Activated CD8-positive, alpha-beta memory T cell treated with anti-CD3 and anti-CD28 coated beads for 36 hours (primary cell): ENCODE results near the gene RAP1A. TPM values are rescaled to one million over a fixed set of nuclear protein-coding genes. Genes with fewer than 3 reads are reported as not detected.
"Not testable (repeated sequence)": the region's sequence is repeated elsewhere in the genome, so short reads cannot be mapped to it uniquely, and the experiment has no call there.

Source experiments
- CTCF ChIA-PET: fragments of 350-600 bp; sonication (Branson Sonifier 250); formaldehyde crosslinking; loops from one replicate; lab custom pipeline; 2021; ENCODE audit warnings: antibody characterized with exemption; lab: Charles Lee
- POLR2A ChIA-PET: fragments of 350-600 bp; sonication (Branson Sonifier 250); formaldehyde crosslinking; loops from one replicate; lab custom pipeline; 2021; ENCODE audit warnings: antibody characterized with exemption; lab: Charles Lee
- total RNA-seq, 2 experiments: library from RNA; stranded (reverse); gene quantifications; one replicate each; pipeline ENCODE4 v1.2.3, GENCODE V29; 2021

RAP1A gene
- total RNA-seq, 2 experiments from 2014 or later: 245 to 248 TPM

DNA sequence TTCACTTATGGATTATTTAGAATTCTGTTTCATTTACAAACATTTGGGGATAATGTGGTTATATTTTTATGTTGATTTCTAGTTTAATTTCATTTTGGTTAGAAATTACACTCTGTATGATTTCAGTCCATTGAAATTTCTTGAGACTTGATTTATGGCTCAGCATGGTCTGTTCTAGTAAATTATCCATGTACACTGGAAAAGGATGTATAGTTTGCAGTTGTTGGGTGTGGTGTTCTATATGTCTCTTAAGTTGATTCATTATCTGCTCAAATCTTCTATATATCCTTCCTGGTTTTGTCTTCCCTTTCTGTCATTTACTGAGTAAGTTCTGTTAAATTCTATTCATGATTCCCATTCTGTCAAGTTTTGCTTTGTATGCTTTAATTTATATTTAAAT is 52.3 kb downstream of the RAP1A start:
- ChIA-PET POLR2A (no interaction called here), CTCF (no interaction called here)

DNA sequence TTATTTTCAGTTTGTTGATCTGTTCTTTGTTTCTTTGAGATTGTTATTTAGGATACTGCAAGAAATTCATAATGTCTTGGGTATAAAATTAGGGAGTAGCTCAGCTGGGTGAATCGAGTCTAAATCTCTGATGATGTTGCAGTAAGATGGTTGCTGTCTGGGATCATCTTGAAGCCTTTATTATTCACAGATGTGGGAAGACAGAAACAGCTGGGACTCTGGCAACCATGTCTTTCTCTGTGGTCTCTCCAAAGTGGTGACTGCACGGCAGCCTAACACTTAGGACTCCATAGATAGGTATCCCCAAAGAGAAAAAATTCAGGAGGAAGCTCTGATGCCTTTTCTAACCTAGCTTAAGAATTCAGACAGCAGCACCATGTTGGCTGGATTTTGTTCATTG is 52.7 kb downstream of the RAP1A start:
- POLR2A ChIA-PET: no interaction called here

DNA sequence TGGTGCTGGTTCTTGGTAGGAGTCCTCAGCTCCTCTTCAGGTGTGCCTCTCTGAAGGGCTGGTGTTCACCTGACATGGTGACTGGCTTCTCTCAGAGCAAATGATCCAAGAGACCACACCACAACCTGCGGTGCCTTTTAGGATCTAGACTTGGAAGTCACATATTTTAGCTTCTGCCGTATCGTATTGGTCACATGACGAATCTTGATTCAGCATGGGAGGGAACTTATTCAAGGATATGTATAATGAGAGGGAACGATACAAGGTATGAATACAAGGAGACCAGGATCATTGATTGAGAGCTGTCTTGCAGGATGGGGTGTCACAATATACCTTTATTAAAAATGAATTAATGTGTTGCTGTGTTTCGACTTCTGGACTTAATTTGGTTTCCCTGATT is 58.0 kb downstream of the RAP1A start:
- POLR2A ChIA-PET: no interaction called here
- CTCF ChIA-PET: no interaction called here

More for the DNA sequence above, 52.7 kb downstream of the RAP1A start:
- CTCF ChIA-PET: no interaction called here

DNA sequence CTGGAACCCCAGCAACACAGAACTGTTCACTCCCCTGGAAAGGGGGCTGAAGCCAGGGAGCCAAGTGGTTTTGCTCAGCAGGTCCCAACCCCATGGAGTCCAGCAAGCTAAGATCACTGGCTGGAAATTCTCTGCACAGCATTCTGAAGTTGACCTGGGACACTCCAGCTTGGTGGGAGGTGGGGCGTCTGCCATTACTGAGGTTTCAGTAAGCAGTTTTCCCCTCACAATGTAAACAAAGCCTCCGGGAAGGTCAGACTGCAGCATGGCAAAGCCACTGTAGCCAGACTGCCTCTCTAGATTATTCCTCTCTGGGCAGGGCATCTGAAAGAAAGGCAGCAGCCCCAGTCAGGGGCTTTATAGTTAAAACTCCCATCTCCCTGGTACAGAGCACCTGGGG is 60.0 kb downstream of the RAP1A start:
- POLR2A ChIA-PET: no interaction called here
- CTCF ChIA-PET: interaction anchor here (1.1 kb wide), 1 partner anchor 84 kb away, joined by 3 read pairs; no protein-coding TSS in a partner anchor

DNA sequence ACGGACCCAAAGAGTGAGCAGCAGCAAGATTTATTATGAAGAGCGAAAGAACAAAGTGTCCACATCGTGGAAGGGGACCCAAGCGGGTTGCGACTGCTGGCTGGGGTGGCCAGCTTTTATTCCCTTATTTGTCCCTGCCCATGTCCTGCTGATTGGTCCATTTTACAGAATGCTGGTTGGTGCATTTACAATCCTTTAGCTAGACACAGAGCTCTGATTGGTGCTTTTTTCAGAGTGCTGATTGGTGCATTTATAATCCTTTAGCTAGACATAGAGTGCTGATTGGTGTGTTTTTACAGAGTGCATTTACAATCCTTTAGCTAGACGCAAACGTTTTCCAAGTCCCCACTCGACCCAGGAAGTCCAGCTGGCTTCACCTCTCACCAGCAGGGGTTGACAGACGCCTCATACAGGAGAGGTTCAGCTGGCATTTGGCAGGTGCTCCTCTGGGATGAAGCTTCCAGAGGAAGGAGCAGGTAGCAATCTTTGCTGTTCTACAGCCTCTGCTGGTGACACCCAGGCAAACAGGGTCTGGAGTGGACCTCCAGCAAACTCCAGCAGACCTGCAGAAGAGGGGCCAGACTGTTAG is 60.7 kb downstream of the RAP1A start:
- POLR2A ChIA-PET: not testable (repeated sequence)
- CTCF ChIA-PET: interaction anchor here (1.0 kb wide), 1 partner anchor 20 kb away, joined by 3 read pairs; no protein-coding TSS in a partner anchor

DNA sequence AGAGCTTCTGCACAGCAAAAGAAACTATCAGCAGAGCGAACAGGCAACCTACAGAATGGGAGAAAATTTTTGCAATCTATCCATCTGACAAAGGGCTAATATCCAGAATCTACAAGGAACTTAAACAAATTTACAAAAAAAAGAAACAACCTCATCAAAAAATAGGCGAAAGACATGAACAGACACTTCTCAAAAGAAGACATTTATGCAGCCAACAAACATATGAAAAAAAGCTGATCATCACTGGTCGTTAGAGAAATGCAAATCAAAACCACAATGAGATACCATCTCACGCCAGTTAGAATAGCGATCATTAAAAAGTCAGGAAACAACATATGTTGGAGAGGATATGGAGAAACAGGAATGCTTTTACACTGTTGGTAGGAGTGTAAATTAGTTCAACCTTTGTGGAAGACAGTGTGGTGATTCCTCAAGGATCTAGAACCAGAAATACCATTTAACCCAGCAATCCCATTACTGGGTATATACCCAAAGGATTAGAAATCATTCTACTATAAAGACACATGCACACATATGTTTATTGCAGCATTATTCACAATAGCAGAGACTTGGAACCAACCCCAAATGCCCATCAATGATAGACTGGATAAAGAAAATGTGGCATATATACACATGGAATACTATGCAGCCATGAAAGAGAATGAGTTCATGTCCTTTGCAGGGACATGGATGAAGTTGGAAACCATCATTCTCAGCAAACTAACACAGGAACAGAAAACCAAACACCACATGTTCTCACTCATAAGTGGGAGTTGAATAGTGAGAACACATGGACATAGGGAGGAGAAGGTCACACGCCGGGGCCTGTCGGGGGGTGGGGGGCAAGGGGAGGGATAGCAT is 65.9 kb downstream of the RAP1A start:
- POLR2A ChIA-PET, CTCF ChIA-PET: not testable (repeated sequence)

DNA sequence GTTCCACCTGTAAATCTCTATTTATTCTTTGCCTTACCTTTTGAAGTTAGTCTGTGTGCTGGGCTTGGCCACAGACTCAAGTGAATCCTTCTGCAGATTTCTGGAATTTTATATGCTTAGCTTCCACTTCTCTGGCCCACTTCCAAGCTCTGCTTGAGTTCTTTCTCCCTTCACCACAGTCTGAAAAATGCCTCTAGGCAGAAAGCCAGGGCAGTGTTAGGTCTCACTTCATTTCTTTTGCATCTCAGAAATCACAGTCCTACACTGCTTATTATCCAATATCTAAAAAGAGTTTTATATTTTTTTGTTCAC is 70.7 kb downstream of the RAP1A start:
- ChIA-PET CTCF (no interaction called here), POLR2A (no interaction called here)

DNA sequence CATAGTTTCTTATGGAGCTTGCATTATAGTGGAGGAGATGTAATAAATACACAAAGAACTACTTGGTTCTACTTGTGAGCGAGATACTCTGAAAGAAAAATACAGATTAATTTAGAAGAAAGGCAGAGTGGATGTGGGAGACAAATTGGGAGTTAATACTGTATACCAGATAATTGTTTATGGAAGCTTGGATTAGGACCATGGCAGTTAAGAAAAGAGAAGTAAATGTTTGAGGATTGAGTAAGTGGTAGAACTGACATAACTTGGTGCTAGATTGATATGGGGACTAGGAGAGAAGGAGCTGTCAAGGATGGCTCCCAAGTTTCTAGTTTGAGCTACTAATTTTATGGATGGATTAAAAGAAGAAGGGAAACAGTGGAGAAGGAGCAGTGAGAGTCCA is 72.3 kb downstream of the RAP1A start:
- POLR2A ChIA-PET: no interaction called here
- CTCF ChIA-PET: no interaction called here

DNA sequence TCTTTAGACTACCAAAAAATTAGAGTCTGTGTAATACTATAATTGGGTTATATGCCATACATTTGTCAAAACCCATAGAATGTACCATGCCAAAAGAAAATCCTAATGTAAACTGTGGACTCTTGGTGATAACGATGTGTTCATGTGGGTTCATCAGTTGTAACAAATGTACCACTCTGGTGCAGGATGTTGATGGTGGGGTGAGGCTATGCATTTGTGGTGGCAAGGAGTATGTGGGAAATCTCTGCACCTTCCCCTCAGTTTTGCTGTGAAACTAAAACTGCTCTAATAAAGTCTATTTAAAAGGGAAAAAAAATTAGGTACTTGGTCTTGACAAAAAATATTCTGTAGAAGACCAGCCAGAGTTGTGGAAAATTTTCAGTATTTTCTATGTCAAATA is 76.2 kb downstream of the RAP1A start:
- POLR2A ChIA-PET: no interaction called here
- CTCF ChIA-PET: no interaction called here

DNA sequence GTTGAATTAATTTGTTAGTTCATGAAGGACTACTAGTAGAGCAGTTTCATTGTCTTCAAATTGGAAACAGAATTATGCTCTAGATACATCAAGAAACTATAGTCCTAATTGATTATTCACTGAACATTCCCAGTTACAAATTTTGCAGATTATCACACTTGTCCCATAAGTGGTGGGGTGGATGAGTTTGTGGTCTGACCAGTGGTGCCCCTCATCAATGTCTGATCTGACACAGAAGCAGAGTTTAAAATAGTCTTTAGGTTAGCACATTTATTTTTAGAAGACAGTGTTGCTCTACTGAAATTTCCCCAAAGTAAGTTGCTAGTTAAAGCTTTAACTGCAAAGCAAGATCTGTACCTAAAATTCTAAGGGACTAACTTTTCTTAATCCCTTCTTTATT is 76.7 kb downstream of the RAP1A start:
- POLR2A ChIA-PET: no interaction called here
- CTCF ChIA-PET: no interaction called here

DNA sequence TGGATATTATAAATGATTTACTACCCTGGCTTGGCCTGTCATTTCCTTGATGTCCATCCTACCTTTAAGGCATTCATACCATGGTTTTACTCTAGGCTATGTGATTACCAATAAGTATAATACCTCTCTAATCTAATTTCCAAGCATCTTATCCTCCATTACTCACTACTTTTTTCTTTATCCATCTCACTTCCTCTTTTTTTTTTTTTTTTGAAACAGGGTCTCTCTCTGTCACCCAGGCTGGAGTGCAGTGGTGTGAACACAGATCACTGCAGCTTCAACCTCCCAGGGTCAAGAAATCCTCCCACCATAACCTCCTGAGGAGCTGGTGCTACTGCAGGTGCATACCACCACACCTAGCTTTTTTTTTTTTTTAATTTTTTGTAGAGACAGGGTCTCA is 79.7 kb downstream of the RAP1A start:
- ChIA-PET POLR2A (no interaction called here), CTCF (interaction anchor here (1.7 kb wide), 1 partner anchor 10 kb away, joined by 5 read pairs; no protein-coding TSS in a partner anchor)

DNA sequence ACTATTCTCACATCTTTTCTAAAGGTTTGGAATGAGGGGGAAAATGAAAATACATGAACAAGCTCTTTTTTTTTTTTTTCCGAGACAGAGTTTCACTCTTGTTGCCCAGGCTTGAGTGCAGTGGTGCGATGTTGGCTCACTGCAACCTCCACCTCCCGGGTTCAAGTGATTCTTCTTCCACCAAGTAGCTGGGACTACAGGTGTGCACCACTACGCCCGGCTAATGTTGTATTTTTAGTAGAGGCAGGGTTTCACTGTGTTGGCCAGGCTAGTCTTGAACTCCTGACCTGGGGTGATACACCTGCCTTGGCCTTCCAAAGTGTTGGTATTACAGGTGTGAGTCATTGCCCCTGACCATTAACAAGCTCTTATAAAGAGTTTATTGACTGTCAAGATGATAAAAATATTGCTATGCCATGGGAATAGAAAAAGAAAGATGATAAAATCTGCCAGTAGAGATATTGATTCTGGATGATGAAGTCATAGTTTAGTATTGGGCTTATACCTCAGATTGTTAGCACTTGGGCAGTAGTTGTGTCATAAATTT is 83.0 kb downstream of the RAP1A start:
- CTCF ChIA-PET: interaction anchor here (0.6 to 1.0 kb wide), 2 partner anchors 133 to 194 kb away, joined by 3 read pairs; no protein-coding TSS in a partner anchor
- POLR2A ChIA-PET: no interaction called here

DNA sequence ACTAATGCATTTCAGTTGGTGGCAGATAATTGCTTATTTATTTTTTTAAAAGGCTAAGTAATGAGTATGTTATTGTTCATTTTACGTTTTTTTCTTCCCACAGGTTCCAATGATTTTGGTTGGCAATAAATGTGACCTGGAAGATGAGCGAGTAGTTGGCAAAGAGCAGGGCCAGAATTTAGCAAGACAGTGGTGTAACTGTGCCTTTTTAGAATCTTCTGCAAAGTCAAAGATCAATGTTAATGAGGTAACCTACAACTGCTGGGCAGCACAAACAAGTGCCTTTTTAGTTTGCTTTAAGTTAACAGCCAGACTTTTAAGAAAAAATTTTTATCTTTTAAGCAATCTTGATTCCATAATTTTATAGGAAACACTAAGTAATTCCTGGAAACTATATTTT is 84.7 kb downstream of the RAP1A start:
- POLR2A ChIA-PET: no interaction called here
- CTCF ChIA-PET: interaction anchor here (1.0 kb wide), 1 partner anchor 10 kb away, joined by 4 read pairs; no protein-coding TSS in a partner anchor

DNA sequence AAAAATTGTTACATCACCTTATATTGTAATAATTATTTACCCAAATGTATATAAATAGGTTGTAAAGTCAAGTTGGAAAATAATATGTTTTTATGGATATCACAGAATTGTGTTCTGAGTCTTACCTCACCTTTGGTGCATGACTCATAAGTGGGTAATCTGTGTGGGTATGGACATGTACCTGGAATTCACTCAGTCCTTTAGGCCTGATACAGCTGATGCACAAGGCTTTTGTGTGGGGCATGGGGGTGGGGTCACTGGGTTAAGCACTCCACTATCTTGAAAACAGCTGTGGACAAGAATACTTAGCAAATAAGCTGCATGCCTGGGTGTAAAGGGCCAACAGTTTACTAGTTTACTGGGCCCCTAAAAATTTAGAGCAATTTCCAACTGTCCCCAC is 85.2 kb downstream of the RAP1A start:
- CTCF ChIA-PET: interaction anchor here (1.0 kb wide), 1 partner anchor 9 kb away, joined by 3 read pairs; no protein-coding TSS in a partner anchor
- POLR2A ChIA-PET: no interaction called here

DNA sequence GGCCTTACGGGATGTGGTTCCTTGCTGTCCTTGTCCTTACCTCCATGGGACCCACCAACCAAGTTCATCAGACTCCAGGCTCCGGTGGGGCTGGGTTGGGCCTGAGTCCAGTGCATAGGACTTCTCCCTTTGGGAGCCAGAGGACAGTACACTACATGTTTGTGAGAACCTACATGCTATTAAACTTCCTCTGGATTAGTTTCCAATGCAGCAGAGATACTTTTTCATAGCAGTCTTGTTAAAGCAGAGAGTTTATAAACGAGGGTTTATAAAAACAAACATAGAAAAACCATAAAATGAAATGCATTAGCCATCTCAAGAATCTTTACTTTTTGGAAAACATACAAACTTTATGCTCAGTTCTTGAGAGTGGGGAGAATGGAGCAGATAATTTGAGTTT is 86.3 kb downstream of the RAP1A start:
- ChIA-PET POLR2A (no interaction called here), CTCF (interaction anchor here (1.0 kb wide), 1 partner anchor 8 kb away, joined by 3 read pairs; no protein-coding TSS in a partner anchor)

DNA sequence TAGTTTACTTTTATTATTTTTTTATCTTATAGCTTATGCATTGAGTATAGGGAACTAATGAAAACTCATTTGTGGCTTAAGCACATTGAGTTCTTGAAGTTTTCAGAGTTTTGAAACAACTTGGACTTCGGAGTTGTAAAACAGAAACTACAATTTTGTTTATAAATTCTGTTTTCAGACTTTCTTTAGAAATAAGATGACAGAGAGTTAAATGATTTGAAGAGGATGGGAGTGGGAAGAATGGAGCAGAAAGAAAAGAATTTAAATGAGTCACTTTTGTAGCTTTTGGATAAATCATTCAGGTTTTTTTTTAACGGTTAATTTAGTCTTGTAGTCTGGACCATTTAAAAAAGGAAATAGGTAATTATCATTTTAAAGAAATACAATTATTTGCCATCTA is 87.3 kb downstream of the RAP1A start:
- CTCF ChIA-PET: no interaction called here
- POLR2A ChIA-PET: no interaction called here

DNA sequence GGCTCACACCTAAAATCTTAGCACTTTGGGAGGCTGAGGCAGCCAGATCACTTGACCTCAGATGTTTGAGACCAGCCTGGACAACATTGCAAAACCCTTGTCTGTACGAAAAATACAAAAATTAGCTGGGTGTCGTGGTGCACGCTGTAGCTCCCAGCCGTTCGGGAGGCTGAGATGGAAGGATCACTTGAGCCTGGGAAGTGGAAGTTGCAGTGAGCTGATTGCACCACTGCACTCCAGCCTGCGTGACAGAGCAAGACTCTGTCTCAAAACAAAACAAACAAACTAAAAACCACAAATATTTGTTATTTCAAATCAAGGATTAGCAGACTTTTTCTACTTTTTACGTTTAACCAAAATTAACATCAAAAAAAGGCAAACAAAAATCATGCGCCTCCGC is 88.3 kb downstream of the RAP1A start:
- ChIA-PET POLR2A (no interaction called here), CTCF (no interaction called here)

DNA sequence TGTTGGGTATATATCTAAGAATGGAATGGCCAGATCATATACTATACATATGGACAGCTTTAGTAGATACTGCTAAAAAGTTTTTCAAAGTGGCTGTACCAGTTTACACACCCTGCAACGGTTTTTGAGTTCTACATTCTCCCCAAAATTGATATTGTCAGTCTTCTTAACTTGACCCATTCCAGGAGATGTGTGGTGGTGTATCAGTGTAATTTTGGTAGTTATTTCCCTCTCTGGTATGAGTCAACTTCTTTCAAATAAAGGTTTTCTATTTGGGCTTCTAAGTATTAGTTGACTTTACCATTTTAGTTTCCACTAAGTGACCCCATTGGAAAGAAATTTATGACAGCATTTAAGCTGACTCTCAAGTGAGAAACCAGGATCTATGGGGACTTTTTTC is 90.4 kb downstream of the RAP1A start:
- CTCF ChIA-PET: interaction anchor here (1.2 to 1.8 kb wide), 2 partner anchors 10 to 59 kb away, joined by 3 to 5 read pairs; no protein-coding TSS in a partner anchor
- POLR2A ChIA-PET: no interaction called here

DNA sequence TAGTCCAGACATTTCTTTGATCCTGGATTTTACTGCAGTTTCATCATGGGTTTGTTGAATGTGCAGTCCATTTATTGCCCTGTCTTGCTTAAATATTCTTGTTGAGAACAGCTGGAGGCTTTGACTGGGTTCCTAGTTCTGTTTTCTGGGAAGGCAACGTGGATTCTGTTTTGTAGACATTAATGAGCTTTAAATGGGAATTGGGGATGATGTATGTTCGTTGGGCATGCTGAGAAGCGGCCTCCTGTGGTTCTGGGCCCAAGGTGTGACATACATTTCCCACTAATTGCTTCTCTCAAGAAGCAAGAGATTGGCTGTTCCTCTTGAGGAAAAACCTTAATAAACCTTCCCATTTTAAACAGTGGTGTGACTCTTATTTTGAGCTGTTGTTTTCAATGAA is 96.7 kb downstream of the RAP1A start:
- POLR2A ChIA-PET: no interaction called here

DNA sequence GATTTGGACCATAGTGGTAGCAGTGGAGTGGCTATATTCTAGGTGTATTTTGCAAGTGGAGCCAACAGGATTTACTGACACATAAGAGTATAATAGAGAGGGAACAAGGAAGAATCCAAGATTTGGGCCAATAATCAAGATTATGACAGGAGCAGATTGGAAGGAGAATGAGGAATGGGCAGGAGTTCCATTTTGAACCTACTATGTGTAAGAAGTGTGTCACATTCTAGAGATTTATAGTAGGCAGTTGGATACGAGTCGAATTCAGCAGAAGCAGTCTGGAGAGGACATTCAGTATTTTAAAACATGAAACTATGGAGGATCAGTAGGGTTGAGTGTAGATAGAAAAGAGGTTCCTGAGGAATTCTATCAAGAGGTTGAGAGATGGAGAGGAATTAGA is 97.9 kb downstream of the RAP1A start:
- CTCF ChIA-PET: no interaction called here
- POLR2A ChIA-PET: no interaction called here

More for the DNA sequence above, 96.7 kb downstream of the RAP1A start:
- CTCF ChIA-PET: interaction anchor here (1.3 kb wide), 1 partner anchor 22 kb away, joined by 3 read pairs; the partner anchor contains the start of gene INKA2
